ENCODE results near the gene TTC33.

TTC33 gene

DNA sequence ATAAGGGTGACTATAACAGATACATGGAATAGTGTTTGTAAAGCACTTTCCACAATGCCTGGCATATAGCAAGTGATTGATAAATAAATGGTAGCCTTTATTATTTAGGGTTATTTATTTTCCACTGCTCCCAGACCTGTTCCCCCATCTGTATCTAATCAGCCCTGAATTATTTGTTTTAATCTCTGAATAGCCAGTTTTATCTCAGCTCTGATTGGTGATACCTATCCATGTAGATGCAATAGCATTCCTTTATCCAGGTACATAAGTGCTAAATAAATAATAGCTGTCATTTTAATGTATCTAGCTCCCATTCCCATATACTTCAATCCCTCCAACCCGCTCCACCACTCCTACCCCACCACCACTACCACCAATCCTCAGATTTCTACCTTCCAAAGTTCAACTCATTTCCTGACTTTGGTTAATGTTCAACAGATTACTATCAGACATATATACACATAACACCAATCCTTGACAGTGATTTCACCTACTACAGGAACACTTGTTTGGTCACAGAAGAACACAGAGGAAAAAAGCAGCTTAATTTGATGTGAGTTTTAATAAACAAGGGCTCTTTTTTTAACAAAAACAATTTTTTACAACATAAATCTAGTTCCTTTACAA is 28.4 kb upstream of the TTC33 start:
- TF ChIP-seq ZFX (IDR thresholded peaks at IDR 0.05): no peak
- TF ChIP-seq, protein P1, sequence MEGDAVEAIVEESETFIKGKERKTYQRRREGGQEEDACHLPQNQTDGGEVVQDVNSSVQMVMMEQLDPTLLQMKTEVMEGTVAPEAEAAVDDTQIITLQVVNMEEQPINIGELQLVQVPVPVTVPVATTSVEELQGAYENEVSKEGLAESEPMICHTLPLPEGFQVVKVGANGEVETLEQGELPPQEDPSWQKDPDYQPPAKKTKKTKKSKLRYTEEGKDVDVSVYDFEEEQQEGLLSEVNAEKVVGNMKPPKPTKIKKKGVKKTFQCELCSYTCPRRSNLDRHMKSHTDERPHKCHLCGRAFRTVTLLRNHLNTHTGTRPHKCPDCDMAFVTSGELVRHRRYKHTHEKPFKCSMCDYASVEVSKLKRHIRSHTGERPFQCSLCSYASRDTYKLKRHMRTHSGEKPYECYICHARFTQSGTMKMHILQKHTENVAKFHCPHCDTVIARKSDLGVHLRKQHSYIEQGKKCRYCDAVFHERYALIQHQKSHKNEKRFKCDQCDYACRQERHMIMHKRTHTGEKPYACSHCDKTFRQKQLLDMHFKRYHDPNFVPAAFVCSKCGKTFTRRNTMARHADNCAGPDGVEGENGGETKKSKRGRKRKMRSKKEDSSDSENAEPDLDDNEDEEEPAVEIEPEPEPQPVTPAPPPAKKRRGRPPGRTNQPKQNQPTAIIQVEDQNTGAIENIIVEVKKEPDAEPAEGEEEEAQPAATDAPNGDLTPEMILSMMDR (conservative IDR thresholded peaks at IDR 0.05): no peak
- H3K27ac ChIP-seq: no peak overlapping the region

DNA sequence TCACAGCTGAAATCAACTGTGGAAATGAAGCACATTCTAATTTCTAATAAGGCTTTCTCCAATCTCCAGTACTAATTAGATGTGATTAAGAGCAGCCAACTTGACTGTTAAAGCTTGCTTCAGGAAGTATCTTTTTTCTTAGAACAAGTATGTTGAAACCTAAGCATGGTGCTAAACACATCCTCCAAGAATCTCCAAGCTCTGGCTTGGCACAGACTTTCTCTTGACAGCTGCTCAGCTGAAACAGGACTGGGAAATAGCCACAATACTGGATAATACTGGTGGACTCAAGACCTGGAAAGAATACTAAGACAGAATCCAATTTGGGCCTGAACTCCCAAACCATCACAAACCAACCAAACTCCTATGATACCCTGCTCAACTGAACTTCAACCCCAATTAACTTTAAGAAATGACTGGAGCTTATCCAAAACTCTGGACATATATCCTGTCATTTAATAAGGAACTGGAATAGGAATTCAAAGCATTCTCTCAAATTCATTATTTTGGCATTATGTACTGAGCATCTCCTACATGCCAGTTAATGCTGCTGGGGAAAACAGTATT is 26.2 kb upstream of the TTC33 start:
- TF ChIP-seq, protein P1 (conservative IDR thresholded peaks at IDR 0.05): no peak
- TF ChIP-seq ZFX (IDR thresholded peaks at IDR 0.05): no peak
- H3K27ac ChIP-seq: no peak overlapping the region

DNA sequence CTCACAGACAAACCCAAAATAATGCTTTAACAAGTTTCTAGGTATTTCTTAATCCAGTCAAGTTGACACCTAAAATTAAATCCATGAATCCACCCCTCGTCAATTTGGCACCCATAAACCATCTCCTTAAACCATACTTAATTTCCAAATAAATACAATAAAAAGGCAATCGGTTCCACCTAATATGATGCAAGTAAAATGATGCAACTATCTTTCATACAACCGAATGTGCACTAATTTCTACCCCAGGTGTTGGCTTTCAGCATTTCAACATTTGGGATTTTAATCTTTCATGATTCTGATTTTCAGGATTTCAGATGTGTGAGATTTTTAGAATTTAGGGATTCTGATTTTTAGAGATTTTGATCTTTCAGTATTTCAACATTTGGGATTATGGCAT is 25.1 kb upstream of the TTC33 start:
- H3K27ac ChIP-seq: no peak overlapping the region
- no peak for TF ChIP-seq ZFX (IDR thresholded peaks at IDR 0.05)
- TF ChIP-seq, protein P1 (conservative IDR thresholded peaks at IDR 0.05): no peak

DNA sequence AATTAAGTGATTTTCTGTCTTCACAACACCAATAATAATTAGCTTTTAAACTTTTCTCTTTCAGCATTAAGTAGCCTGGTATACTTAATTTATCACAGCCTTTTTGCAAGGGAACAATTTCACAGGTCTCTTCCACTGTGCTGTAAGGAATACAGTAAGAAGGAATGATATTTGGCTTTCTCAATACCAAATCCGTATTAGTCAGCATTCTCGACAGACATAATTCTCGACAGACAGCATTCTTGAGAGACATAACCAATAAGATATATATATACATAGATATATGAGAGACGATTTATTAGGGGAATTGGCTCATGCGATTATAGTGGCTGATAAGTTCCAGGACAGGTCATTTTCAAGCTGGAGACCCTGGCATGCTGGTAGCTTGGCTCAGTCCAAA is 24.4 kb upstream of the TTC33 start:
- TF ChIP-seq, protein P1 (conservative IDR thresholded peaks at IDR 0.05): no peak
- no peak for TF ChIP-seq ZFX (IDR thresholded peaks at IDR 0.05)
- no peak overlapping the region for H3K27ac ChIP-seq

DNA sequence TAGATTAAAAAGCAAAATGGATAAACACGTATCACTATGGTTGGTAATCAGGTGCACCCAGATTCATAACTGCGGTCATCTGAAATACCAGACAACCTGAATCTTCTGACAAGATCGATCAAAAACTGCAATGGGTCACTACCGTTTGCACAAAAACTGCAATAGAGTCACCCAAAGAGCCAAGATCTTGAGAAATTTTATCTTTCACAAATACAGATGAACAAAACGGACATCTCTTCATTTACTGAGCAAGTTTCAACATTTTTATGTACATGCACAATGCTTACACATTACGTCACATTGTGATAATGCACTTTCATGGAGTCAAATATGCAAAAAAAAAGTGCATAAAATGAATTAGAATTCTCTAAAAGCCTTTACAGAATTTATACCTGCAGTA is 23.8 kb upstream of the TTC33 start:
- TF ChIP-seq ZFX (IDR thresholded peaks at IDR 0.05): no peak
- TF ChIP-seq, protein P1 (conservative IDR thresholded peaks at IDR 0.05): no peak
- H3K27ac ChIP-seq: no peak overlapping the region

DNA sequence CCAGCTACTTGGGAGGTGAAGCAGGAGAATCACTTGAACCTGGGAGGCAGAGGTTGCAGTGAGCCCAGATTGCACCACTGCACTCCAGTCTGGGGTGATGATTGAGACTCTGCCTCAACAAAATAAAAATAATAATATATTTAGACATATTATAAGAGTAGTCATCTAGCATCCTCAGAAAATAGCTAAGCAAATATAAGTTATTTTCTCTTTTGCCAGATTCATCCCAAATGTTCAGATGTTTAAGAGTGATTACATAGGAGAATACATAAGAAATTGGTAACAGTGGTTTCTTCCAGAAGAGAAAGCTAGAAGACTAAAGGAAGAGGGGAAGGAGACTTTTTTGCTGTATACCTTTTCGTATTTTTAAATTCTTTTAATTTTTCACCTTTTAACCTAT is 22.4 kb upstream of the TTC33 start:
- peak overlapping the region; percentile 0; the same call in 1 of the 2 replicates for H3K27ac ChIP-seq
- TF ChIP-seq ZFX (IDR thresholded peaks at IDR 0.05): no peak
- TF ChIP-seq, protein P1 (conservative IDR thresholded peaks at IDR 0.05): no peak

DNA sequence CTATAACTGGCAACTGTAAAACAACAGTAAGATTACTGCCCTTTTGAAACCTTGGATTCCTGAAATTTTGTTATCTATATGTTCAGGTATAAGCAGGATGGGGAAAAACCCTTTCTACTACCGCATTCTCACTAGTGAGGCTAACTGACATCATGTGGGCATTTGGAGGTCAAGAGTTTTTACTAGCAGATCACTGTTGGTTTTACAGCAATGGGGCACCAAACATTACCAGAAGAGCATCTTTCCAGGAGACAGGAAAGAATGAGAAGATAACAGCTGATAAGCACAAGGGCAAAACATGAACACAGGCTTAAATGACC is 20.9 kb upstream of the TTC33 start:
- no peak for TF ChIP-seq ZFX (IDR thresholded peaks at IDR 0.05)
- TF ChIP-seq, protein P1 (conservative IDR thresholded peaks at IDR 0.05): no peak

More for the DNA sequence above, 20.9 kb upstream of the TTC33 start:
- peak overlapping the region; percentile 36; the same call in 1 of the 2 replicates for H3K27ac ChIP-seq

Measured in C4-2B (cell line).